ENCODE measurements around the gene CRHR1. TPM values are rescaled to one million over a fixed set of nuclear protein-coding genes. Genes with fewer than 3 reads are reported as not detected.
"Not testable (repeated sequence)": the region's sequence is repeated elsewhere in the genome, so short reads cannot be mapped to it uniquely, and the experiment has no call there.

Gene CRHR1
- 3.7 TPM for total RNA-seq

GRCh38 chr17:45784293-45784740 is at the start of gene CRHR1:
CRHR1 (plus strand) TSS chr17:45784320; CDS start chr17:45784545, 225 bp downstream.
- DNase-seq (ENCODE audit: low spot score in 2 of 2) (peak in 1 of 2 donors; percentile 43), FAIRE-seq (no peak)

DNA sequence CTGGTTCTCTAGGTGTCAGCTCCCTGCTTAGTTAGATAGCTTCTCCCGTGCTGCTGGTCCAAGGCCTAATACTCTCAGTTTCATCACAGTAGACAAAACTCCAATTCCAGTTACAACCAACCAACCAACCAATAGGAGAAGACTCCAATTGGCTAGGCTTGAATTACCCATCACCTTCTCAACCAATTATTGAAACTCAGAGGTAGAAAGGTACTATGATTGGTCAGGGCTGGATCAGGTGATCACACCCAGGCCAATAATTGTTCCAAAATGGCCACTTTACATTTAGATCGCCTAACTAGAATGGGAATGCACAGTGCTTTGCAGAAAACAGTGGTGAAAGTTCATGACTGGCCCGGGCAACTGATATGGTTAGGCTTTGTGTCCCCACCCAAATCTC is 49.5 kb upstream of the CRHR1 start:
- no peak for DNase-seq (ENCODE audit: low spot score in 2 of 2)
- no peak for FAIRE-seq

- DNase-seq (ENCODE audit: low spot score in 2 of 2) (no peak), FAIRE-seq (no peak)
Observed at GRCh38 chr17:45735488-45735887, 48.6 kb upstream of the CRHR1 start.

GRCh38 chr17:45739786-45740185 is 44.3 kb upstream of the CRHR1 start:
- DNase-seq (ENCODE audit: low spot score in 2 of 2) (no peak), FAIRE-seq (no peak)

GRCh38 chr17:45740553-45741330 is 43.4 kb upstream of the CRHR1 start:
- FAIRE-seq (no peak), DNase-seq (ENCODE audit: low spot score in 2 of 2) (peak in 1 of 2 donors; percentile 64)

GRCh38 chr17:45742251-45742650 is 41.9 kb upstream of the CRHR1 start:
- FAIRE-seq (no peak), DNase-seq (ENCODE audit: low spot score in 2 of 2) (no peak)

- FAIRE-seq: no peak
Observed at GRCh38 chr17:45743626-45744326, 40.3 kb upstream of the CRHR1 start.

GRCh38 chr17:45744826-45745225 is 39.3 kb upstream of the CRHR1 start:
- FAIRE-seq; DNase-seq (ENCODE audit: low spot score in 2 of 2): not testable (repeated sequence)

More at GRCh38 chr17:45743626-45744326, 40.3 kb upstream of the CRHR1 start:
- DNase-seq (ENCODE audit: low spot score in 2 of 2): no peak

DNA sequence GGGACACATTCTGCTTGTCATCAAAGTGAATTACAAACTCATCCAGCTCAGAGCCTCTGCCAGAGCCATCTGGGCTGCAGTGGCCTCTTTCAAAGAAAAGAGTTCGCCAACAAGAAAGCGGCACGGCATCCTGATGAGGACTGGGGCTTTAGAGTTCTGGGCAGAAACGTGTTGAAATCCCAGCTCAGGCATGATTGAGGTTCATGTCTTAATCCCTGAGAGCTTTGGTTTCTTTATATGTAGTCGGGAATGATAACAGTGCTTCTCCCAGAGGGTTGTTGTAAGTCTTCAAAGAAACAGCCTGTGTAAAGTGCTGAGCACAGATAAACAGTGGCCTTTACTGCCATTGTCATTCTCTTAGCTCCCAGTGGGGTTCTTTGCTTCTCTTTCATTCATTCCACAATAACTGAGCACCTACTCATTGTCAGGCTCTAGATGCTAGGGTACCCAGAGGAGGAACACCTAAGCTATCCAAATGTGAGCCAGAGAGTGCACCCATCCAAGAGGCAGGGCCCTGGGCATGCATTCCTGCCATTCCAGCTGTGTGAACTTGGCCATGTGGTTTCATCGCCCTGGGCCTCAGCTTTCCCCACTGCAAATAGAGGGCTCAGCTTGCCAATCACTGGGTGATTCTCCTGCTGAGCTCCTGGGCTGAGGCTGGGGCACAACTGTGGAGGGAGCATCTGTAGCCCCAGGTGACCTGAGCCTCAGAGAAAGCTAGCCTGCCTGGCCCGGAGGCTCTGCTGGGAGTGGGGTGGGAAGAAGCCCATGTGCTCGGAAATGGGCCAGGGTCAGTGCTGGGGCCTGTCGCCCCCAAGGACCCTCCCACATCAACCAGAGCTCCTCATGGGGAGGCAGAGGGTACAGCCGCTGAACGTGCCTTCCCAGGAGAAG is 38.3 kb upstream of the CRHR1 start:
- FAIRE-seq (no peak), DNase-seq (ENCODE audit: low spot score in 2 of 2) (no peak)

GRCh38 chr17:45747911-45748310 is 36.2 kb upstream of the CRHR1 start:
- DNase-seq (ENCODE audit: low spot score in 2 of 2): peak in 1 of 2 donors; percentile 42

GRCh38 chr17:45748731-45749310 is 35.3 kb upstream of the CRHR1 start:
- DNase-seq (ENCODE audit: low spot score in 2 of 2) (no peak), FAIRE-seq (no peak)

More at GRCh38 chr17:45747911-45748310, 36.2 kb upstream of the CRHR1 start:
- FAIRE-seq: no peak

DNA sequence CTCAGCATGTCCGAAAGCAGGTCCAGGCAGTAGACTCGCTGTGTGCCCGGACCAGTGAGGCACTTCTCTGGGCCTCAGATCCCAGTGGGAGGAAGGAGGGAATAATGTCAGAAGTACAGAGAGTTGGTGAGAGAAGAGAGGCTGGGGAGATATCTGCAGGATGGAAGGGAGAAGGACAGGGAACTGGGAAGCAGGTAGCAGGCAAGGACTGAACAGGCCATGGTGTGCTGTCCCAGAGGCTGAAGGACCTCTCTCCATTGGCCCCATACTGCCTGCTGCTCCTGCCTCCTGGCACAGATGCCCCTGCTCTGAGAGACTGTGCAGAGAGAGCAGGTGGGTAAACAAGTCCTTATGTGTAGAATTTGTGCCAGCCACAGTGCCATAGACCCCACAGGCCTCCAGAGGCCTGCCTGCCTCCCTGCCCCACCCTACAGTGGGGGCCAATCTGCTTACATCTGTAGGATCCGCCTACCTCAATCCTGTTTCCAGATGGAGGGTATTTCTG is 34.2 kb upstream of the CRHR1 start:
- no peak for FAIRE-seq
- DNase-seq (ENCODE audit: low spot score in 2 of 2): no peak

DNA sequence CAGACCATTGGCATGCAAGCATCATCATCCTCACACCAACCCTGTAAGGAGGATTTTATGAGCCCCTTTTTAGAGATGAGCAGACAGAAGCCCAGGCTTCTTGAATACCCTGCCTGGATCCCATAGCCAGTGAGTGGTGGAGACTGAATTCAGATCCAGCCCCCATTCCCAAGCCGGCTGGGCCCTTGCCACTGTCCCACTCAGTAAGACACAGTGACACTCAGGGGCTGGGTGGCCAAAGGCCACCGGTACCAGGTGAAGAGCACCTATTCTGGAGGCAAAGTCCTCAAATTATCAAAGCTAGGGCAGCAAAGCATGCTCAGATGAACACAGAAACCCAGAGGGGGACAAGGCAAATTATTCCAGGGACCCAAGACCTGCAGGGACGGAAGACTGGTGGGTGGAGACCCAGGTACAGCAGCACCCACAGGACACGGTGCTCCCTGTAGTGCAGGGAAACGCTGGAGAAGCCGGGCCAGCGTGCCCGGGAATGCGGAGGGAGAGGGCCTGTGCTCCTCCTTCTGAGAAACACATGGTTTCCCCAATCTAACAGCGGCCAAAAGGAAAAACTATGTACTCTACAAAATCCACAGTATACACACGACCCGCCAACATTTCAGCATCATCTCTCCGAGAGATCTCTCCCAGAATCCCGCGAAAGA is 33.2 kb upstream of the CRHR1 start:
- no peak for DNase-seq (ENCODE audit: low spot score in 2 of 2)
- no peak for FAIRE-seq

GRCh38 chr17:45751466-45751865 is 32.7 kb upstream of the CRHR1 start:
- DNase-seq (ENCODE audit: low spot score in 2 of 2) (no peak), FAIRE-seq (no peak)

GRCh38 chr17:45752246-45752645 is 31.9 kb upstream of the CRHR1 start:
- DNase-seq (ENCODE audit: low spot score in 2 of 2): no peak
- FAIRE-seq: no peak

- FAIRE-seq (no peak), DNase-seq (ENCODE audit: low spot score in 2 of 2) (no peak)
Observed at GRCh38 chr17:45753645-45754225, 30.4 kb upstream of the CRHR1 start.

- DNase-seq (ENCODE audit: low spot score in 2 of 2): no peak
- FAIRE-seq: no peak
Observed at GRCh38 chr17:45755050-45755449, 29.1 kb upstream of the CRHR1 start.

DNA sequence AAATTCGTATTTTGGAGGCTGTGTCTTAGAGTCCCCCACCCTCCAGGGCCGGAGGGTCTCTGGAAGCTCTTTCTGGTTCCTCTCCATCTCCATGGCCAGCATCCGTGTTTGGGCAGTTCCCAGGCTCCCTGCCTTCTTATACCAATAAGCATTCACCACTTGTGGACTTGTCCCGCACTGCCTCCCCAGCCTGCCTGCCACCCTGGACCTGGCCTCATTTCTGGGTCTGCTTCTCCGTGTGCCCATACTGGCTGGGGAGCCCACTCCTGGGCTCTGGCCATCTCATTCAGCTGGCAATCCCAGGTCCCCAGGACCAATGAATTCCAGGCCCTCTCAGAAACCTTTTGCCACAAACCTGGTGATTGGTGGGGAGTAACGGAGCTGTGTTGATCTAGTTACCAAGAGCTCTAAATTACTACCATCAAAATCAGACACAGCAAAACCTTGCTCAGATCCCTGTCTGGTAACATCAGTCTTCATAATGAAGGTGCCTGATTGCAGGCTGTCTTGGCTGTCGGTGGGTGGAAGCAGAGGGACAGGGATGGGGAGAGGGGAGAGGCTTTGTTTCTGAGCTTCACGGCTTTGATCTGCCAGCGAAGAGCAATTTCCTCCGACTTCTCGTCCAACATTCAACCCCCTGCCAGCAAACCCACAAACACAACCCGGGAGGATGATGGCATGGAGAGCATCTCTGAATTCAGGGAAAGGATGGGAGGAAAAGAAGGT is 27.7 kb upstream of the CRHR1 start:
- no peak for DNase-seq (ENCODE audit: low spot score in 2 of 2)

More for the DNA sequence above, 27.7 kb upstream of the CRHR1 start:
- FAIRE-seq: no peak

Data from frontal cortex (tissue), 4 donors.